Neuronal stem cell (in vitro differentiated cells): ENCODE measurements around the gene DHFR2.

Source experiments
- DNase-seq: peaks from one replicate; pipeline ENCODE4 v3.0.0-alpha.2; 2013; ENCODE audit warnings: low spot score
- H2AFZ ChIP-seq: one replicate; pipeline ENCODE4 v1.6.1; 2013; ENCODE audit warnings: mild to moderate bottlenecking, low read length, inconsistent platforms
- H2AK5ac ChIP-seq: 2 replicates; pipeline ENCODE4 v1.6.1; 2013; ENCODE audit warnings: low read depth, mild to moderate bottlenecking, inconsistent platforms, low read length, moderate library complexity, mixed read lengths
- H2BK120ac ChIP-seq: 2 replicates; pipeline ENCODE4 v1.6.1; 2013; ENCODE audit warnings: low read depth, mild to moderate bottlenecking, inconsistent platforms, low read length, moderate library complexity, mixed read lengths
- H2BK12ac ChIP-seq: one replicate; pipeline ENCODE4 v1.6.1; 2013; ENCODE audit warnings: low read length, inconsistent platforms
- H2BK15ac ChIP-seq: 2 replicates; pipeline ENCODE4 v1.6.1; 2013; ENCODE audit warnings: mild to moderate bottlenecking, low read length, inconsistent platforms, mixed read lengths
- H2BK5ac ChIP-seq: one replicate; pipeline ENCODE4 v1.6.1; 2013; ENCODE audit warnings: inconsistent platforms, mild to moderate bottlenecking, low read length, moderate library complexity
- H3K14ac ChIP-seq: one replicate; pipeline ENCODE4 v1.6.1; 2013; ENCODE audit warnings: low read length, inconsistent platforms
- H3K18ac ChIP-seq: 2 replicates; pipeline ENCODE4 v1.6.1; 2013; ENCODE audit warnings: low read length, inconsistent platforms
- H3K23ac ChIP-seq: 2 replicates; pipeline ENCODE4 v1.6.1; 2013; ENCODE audit warnings: low read depth, mild to moderate bottlenecking, mixed read lengths, low read length, inconsistent platforms; ENCODE audit not compliant: poor library complexity
- H3K27ac ChIP-seq: replicated peaks from 3 replicates; pipeline ENCODE4 v1.5.1; 2013; ENCODE audit warnings: low read length, inconsistent platforms
- H3K27me3 ChIP-seq, 3 experiments: 2 replicates each; pipeline ENCODE4 v1.6.1; 2013; ENCODE audit warnings: low read length in 3 of 3, mild to moderate bottlenecking in 2 of 3, inconsistent platforms in 1 of 3, low read depth in 1 of 3, mixed read lengths in 1 of 3, moderate library complexity in 1 of 3; ENCODE audit not compliant: control insufficient read depth in 3 of 3, insufficient read depth in 3 of 3
- H3K36me3 ChIP-seq, 2 donors: replicated peaks in 1 of 2; 2 replicates each; pipeline ENCODE4 v1.6.1; 2013; ENCODE audit warnings: low read length in 2 of 2; ENCODE audit not compliant: control insufficient read depth in 2 of 2, insufficient read depth in 2 of 2
- H3K4ac ChIP-seq: 2 replicates; pipeline ENCODE4 v1.6.1; 2013; ENCODE audit warnings: inconsistent platforms, mild to moderate bottlenecking, low read length, moderate library complexity
- H3K4me1 ChIP-seq, 2 donors: 1 replicate in 1 of 2; 2 replicates in 1 of 2; pipeline ENCODE4 v1.6.1; 2013; ENCODE audit warnings: low read length in 2 of 2, low read depth in 1 of 2; ENCODE audit not compliant: control insufficient read depth in 2 of 2, insufficient read depth in 1 of 2
- H3K4me2 ChIP-seq: one replicate; pipeline ENCODE4 v1.6.1; 2013; ENCODE audit warnings: mild to moderate bottlenecking, low read length, inconsistent platforms; ENCODE audit not compliant: insufficient read depth, poor library complexity, severe bottlenecking
- H3K4me3 ChIP-seq, 2 donors: 2 replicates each; pipeline ENCODE4 v1.5.1; 2013; ENCODE audit warnings: low read length in 2 of 2, mild to moderate bottlenecking in 2 of 2, inconsistent platforms in 1 of 2, moderate library complexity in 1 of 2
- H3K79me1 ChIP-seq: one replicate; pipeline ENCODE4 v1.6.1; 2013; ENCODE audit warnings: low read depth, mild to moderate bottlenecking, inconsistent platforms, low read length, moderate library complexity
- H3K9ac ChIP-seq: one replicate; pipeline ENCODE4 v1.6.1; 2013; ENCODE audit warnings: mild to moderate bottlenecking, low read depth, low read length, inconsistent platforms; ENCODE audit not compliant: poor library complexity
- H3K9me3 ChIP-seq, 2 donors: replicated peaks in 1 of 2; 2 replicates each; pipeline versions ENCODE3 to v1.6.1; 2013; ENCODE audit warnings: low read length in 2 of 2, mild to moderate bottlenecking in 2 of 2, inconsistent platforms in 1 of 2, low read depth in 1 of 2, mixed read lengths in 1 of 2, moderate library complexity in 1 of 2; ENCODE audit not compliant: control insufficient read depth in 2 of 2, insufficient read depth in 1 of 2
- H4K8ac ChIP-seq: one replicate; pipeline ENCODE4 v1.6.1; 2013; ENCODE audit warnings: low read depth, mild to moderate bottlenecking, inconsistent platforms, low read length, moderate library complexity
- H4K91ac ChIP-seq: one replicate; pipeline ENCODE4 v1.6.1; 2013; ENCODE audit warnings: low read length, low read depth, mild to moderate bottlenecking, inconsistent platforms; ENCODE audit not compliant: poor library complexity
- WGBS, 2 donors: extraction: QIAGEN DNeasy Blood & Tissue Kit; methylation state at CpG; one replicate each; pipeline ENCODE4 v1.1.7; 2013; ENCODE audit warnings: missing lambda C conversion rate in 2 of 2, mixed read lengths in 1 of 2; ENCODE audit not compliant: insufficient read length in 2 of 2, insufficient replicate concordance in 1 of 2; ENCODE audit errors: extremely low coverage in 2 of 2; 5-methylcytosine and 5-hydroxymethylcytosine counted together

Gene DHFR2

GRCh38 chr3:94011233-94011711 is 51.4 kb downstream of the DHFR2 start:
- no peaks in the 10 kb centered on the region for H3K9me3 ChIP-seq
- no peak overlapping the region for H3K9ac ChIP-seq
- H3K27me3 ChIP-seq: no peaks in the 10 kb centered on the region
- H2BK12ac ChIP-seq: no peak overlapping the region
- peaks cover 0 to 30% of the 10 kb centered on the region in 2 donors for H3K36me3 ChIP-seq
- no peaks in the 10 kb centered on the region for H3K79me1 ChIP-seq
- H2BK120ac ChIP-seq: no peak overlapping the region
- H2BK15ac ChIP-seq: no peak overlapping the region
- H2AFZ ChIP-seq: no peak overlapping the region
- H3K27ac ChIP-seq: no peak overlapping the region
- no peak overlapping the region for H3K18ac ChIP-seq
- no CpG with 5 or more reads among the region's 3 CpGs for WGBS, 2 donors
- no peak overlapping the region for H4K8ac ChIP-seq
- H2AK5ac ChIP-seq: no peak overlapping the region
- H3K23ac ChIP-seq: no peak overlapping the region
- no peak overlapping the region for H3K4ac ChIP-seq
- H3K4me2 ChIP-seq: no peak overlapping the region
- H3K4me1 ChIP-seq: no peaks in the 10 kb centered on the region
- no peak overlapping the region for H2BK5ac ChIP-seq
- no peak overlapping the region for H3K4me3 ChIP-seq
- no peak overlapping the region for H4K91ac ChIP-seq
- no peak for DNase-seq
- no peak overlapping the region for H3K14ac ChIP-seq

GRCh38 chr3:94009608-94010007 is 53.1 kb downstream of the DHFR2 start:
- H2BK120ac ChIP-seq: no peak overlapping the region
- no peak for DNase-seq
- H3K14ac ChIP-seq: no peak overlapping the region
- H3K36me3 ChIP-seq: peaks cover 0 to 38% of the 10 kb centered on the region in 2 donors
- no peaks in the 10 kb centered on the region for H3K79me1 ChIP-seq
- H2BK15ac ChIP-seq: no peak overlapping the region
- H2AFZ ChIP-seq: no peak overlapping the region
- H3K27ac ChIP-seq: no peak overlapping the region
- no peak overlapping the region for H2BK12ac ChIP-seq
- WGBS, 2 donors: no CpG with 5 or more reads among the region's 2 CpGs
- no peak overlapping the region for H3K4me3 ChIP-seq
- H3K23ac ChIP-seq: no peak overlapping the region
- H3K4me2 ChIP-seq: no peak overlapping the region
- H3K4me1 ChIP-seq: no peaks in the 10 kb centered on the region
- no peak overlapping the region for H3K9ac ChIP-seq
- H2AK5ac ChIP-seq: no peak overlapping the region
- no peaks in the 10 kb centered on the region for H3K9me3 ChIP-seq
- H2BK5ac ChIP-seq: no peak overlapping the region
- no peak overlapping the region for H4K91ac ChIP-seq
- H3K18ac ChIP-seq: no peak overlapping the region
- H3K27me3 ChIP-seq: no peaks in the 10 kb centered on the region
- H4K8ac ChIP-seq: no peak overlapping the region
- no peak overlapping the region for H3K4ac ChIP-seq

GRCh38 chr3:94008253-94008652 is 54.5 kb downstream of the DHFR2 start:
- Histone ChIP-seq H3K14ac (no peak overlapping the region), H2BK120ac (no peak overlapping the region), H2AFZ (no peak overlapping the region), H3K4me1 (no peaks in the 10 kb centered on the region), H2BK15ac (no peak overlapping the region), H3K4ac (no peak overlapping the region), H3K79me1 (no peaks in the 10 kb centered on the region), H3K9me3 (no peaks in the 10 kb centered on the region), H3K18ac (no peak overlapping the region), H2AK5ac (no peak overlapping the region), H2BK12ac (no peak overlapping the region), H3K27ac (no peak overlapping the region), H2BK5ac (no peak overlapping the region), H3K4me3 (no peak overlapping the region), H3K4me2 (no peak overlapping the region), H3K23ac (no peak overlapping the region), H3K36me3 (peaks cover 0 to 38% of the 10 kb centered on the region in 2 donors), H4K8ac (no peak overlapping the region), H4K91ac (no peak overlapping the region), H3K27me3 (no peaks in the 10 kb centered on the region), H3K9ac (no peak overlapping the region)
- no CpG with 5 or more reads among the region's 2 CpGs for WGBS, 2 donors
- DNase-seq: no peak
